GM13976 (cell line): ENCODE results near the gene IFT57.
"Not testable (repeated sequence)": the region's sequence is repeated elsewhere in the genome, so short reads cannot be mapped to it uniquely, and the experiment has no call there.

Source experiments
- DNase-seq: peaks from one replicate; pipeline ENCODE4 v3.0.0; 2012; ENCODE audit warnings: low spot score
- CTCF ChIP-seq: IDR thresholded peaks from 2 replicates; pipeline ENCODE4 v1.5.1; 2012; ENCODE audit warnings: borderline replicate concordance, mild to moderate bottlenecking; ENCODE audit not compliant: insufficient read depth; ENCODE audit errors: extremely low read depth, missing control alignments, control extremely low read depth
- in situ Hi-C: fragments of 300-500 bp; cut with MboI; formaldehyde crosslinking; loops from one replicate; pipeline ENCODE4 v1.12.0; 2022; ENCODE audit warnings: low sequenced_read_pairs, mixed read lengths, inconsistent platforms; ENCODE audit not compliant: unreplicated experiment

The IFT57 gene, protein sequence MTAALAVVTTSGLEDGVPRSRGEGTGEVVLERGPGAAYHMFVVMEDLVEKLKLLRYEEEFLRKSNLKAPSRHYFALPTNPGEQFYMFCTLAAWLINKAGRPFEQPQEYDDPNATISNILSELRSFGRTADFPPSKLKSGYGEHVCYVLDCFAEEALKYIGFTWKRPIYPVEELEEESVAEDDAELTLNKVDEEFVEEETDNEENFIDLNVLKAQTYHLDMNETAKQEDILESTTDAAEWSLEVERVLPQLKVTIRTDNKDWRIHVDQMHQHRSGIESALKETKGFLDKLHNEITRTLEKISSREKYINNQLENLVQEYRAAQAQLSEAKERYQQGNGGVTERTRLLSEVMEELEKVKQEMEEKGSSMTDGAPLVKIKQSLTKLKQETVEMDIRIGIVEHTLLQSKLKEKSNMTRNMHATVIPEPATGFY

GRCh38 chr3:108221911-108222852 is at the start of gene IFT57:
Gene IFT57, minus strand, starts transcription at chr3:108222424. Its CDS starts 102 bp downstream, at chr3:108222322.
- DNase-seq = peak; percentile 98
- TF ChIP-seq CTCF = no peak
- in situ Hi-C loops = no loop called here

DNA sequence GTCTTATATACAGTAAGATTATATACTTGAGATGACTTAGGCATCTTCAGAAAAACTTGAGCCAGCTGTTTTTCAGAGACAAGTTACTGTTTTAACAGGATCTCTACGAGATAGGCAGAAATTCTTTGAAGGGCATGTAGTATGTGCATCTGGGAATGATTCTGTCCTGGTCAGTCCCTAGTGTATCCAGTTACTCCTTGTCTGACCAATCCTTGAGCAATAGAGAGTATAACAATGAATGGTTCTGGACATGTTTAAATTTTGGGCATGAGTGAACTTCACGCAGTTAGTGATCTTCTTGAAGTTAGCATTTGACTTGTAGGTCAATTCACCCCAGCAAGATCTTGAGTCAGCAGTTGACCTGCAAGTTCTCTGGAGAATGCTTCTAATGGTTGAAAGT is 49.4 kb upstream of the IFT57 start:
- TF ChIP-seq CTCF = no peak

GRCh38 chr3:108268235-108268634 is 46.0 kb upstream of the IFT57 start:
- DNase-seq, in situ Hi-C loops: not testable (repeated sequence)

More for the DNA sequence above, 49.4 kb upstream of the IFT57 start:
- no peak for DNase-seq
- in situ Hi-C loops = no loop called here

- DNase-seq, in situ Hi-C loops: not testable (repeated sequence)
These were observed 42.5 kb upstream of the IFT57 start for GRCh38 chr3:108264534-108265298.

DNA sequence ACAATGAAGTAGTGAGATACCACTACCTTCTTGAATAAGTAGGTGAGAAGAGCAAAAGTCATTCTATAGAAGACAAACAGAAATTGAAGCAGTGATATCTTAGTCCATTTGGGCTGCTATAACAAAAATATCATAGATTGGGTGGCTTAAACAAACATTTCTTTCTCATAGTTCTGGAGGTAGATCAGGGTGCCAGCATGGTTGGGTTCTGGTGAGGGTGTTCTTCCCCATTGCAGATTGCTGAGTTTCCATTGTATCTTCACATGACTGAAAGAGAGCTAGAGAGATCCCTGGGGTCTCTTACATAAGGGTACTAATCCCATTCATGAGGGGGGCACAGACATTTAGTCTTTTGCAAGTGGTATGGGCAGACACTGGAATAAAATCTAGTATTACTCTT is 32.9 kb upstream of the IFT57 start:
- no peak for DNase-seq
- in situ Hi-C loops = no loop called here
- TF ChIP-seq CTCF = no peak

- in situ Hi-C loops = no loop called here
- no peak for DNase-seq
- no peak for TF ChIP-seq CTCF
These were observed 29.6 kb upstream of the IFT57 start for GRCh38 chr3:108251844-108252243.

DNA sequence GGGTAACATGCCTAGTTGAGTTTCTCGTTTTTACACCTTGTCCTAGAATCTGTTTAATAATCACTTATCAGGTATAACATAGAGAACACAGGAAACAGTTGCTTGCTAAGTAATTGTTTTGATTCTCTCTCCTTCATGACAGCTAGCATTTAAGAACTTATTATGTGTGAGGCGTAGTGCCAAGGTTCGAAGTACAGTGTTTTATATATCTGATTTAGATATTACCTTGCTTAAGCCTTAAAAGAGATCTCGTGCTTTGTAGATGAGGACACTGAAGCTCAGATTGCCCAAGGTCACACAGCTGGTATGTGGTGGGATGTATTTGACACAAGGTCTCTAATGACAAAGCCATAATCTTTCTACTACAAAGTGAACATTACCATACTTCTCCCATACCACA is 29.0 kb upstream of the IFT57 start:
- no peak for TF ChIP-seq CTCF
- no peak for DNase-seq
- in situ Hi-C loops = no loop called here
